ENCODE results near the gene GPHN. TPM values are rescaled to one million over a fixed set of nuclear protein-coding genes. Genes with fewer than 3 reads are reported as not detected.

Gene GPHN
- total and polyA plus RNA-seq, 2 of the 4 experiments (the other 2 are of a cell fraction): 8.0 to 8.1 TPM

DNA sequence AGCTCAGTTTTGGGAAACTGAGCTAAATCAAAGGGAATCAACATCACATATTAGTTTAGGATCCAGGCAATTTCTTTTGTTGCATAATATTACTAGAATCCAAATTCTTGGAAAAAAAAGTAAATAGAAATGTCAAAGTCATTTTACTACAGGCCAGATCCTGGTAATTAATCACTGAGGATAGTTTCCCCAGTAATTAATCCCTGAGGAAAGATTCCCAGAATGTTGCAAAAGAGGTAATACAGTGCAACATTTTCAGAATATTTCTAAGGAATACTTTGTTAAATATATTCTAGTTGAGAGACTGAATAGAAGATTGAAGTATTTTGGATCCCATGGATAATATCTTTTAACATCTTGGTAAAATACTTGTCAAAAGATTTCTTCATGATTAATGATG lies 474.3 kb downstream of the GPHN start:
- CTCF ChIA-PET: no interaction called here
- Histone ChIP-seq H2BK20ac (ENCODE audit: low read depth, low read length) (no peak overlapping the region), H2BK120ac (ENCODE audit: low read depth, low read length) (no peak overlapping the region), H3K4me1 (ENCODE audit: control insufficient read depth, insufficient read depth, low read length) (no peaks in the 10 kb centered on the region), H2BK15ac (ENCODE audit: low read depth, low read length) (no peak overlapping the region), H3K9me1 (ENCODE audit: insufficient read depth, low read length) (no peaks in the 10 kb centered on the region), H3K27ac (ENCODE audit: insufficient read depth, low read length) (no peak overlapping the region), H2AFZ (replicated peaks; ENCODE audit: low read length, poor library complexity) (no peak overlapping the region), H2AK5ac (ENCODE audit: low read depth, low read length) (no peak overlapping the region), H3K14ac (replicated peaks; ENCODE audit: low read depth, low read length) (no peak overlapping the region), H3K18ac (ENCODE audit: low read depth, low read length) (no peak overlapping the region), H4K5ac (ENCODE audit: low read depth, low read length) (no peak overlapping the region), H3K23ac (ENCODE audit: low read depth, low read length) (no peak overlapping the region), H3K36me3 (ENCODE audit: control insufficient read depth, insufficient read depth, low read length) (no peaks in the 10 kb centered on the region), H4K20me1 (ENCODE audit: insufficient read depth, low read length) (no peaks in the 10 kb centered on the region), H3K4me2 (ENCODE audit: low read depth, low read length) (no peak overlapping the region), H3K9me3 (ENCODE audit: control insufficient read depth, insufficient read depth, low read length) (no peaks in the 10 kb centered on the region), H3K79me1 (ENCODE audit: low read depth in 1 of 2, low read length in 2 of 2) (no peaks in the 10 kb centered on the region), H3K56ac (ENCODE audit: extremely low read depth, insufficient read depth, low read length) (no peak overlapping the region), H4K8ac (ENCODE audit: low read depth in 2 of 2, low read length in 2 of 2) (no peak overlapping the region), H3K4me3 (ENCODE audit: insufficient read depth, low read depth, low read length) (no peak overlapping the region), H2AK9ac (replicated peaks; ENCODE audit: low read depth, low read length, poor library complexity) (no peak overlapping the region), H4K91ac (ENCODE audit: insufficient read depth, low read depth, low read length) (no peak overlapping the region), H3K4ac (ENCODE audit: low read depth, low read length) (no peak overlapping the region), H3K9ac (ENCODE audit: low read depth, low read length) (no peak overlapping the region), H2BK5ac (ENCODE audit: low read depth, low read length, poor library complexity, severe bottlenecking) (no peak overlapping the region), H3K27me3 (ENCODE audit: control insufficient read depth, insufficient read depth, low read length) (no peaks in the 10 kb centered on the region)
- TF ChIP-seq RCOR1 (IDR thresholded peaks at IDR 0.05; ENCODE audit: insufficient replicate concordance, low read length) (no peak), BHLHE40 (IDR thresholded peaks at IDR 0.05; ENCODE audit: low read depth, low read length) (no peak), MXI1 (IDR thresholded peaks at IDR 0.05; ENCODE audit: borderline replicate concordance, low read depth, low read length) (no peak), CEBPB (IDR thresholded peaks at IDR 0.05; ENCODE audit: low read depth, low read length) (no peak)
- intact Hi-C loops (cut with micrococcal nuclease) (no loop called here), dilution Hi-C loops (cut with HindIII; ENCODE audit: low sequenced_read_pairs, unreplicated experiment) (no loop called here), in situ Hi-C loops (cut with MboI; ENCODE audit: low sequenced_read_pairs) (no loop called here)
- no TSS peak for BruUV-seq (replicated peaks)
- POLR2A ChIA-PET (ENCODE audit: unreplicated experiment): no interaction called here
- ATAC-seq (ENCODE audit: low read depth) (no peak), DNase-seq (no peak)
